ENCODE measurements around the gene CHAF1A.

The CHAF1A gene

GRCh38 chr19:4357095-4357797 lies 45.2 kb upstream of the CHAF1A start:
- no peak for TF ChIP-seq POLR2AphosphoS5 (IDR thresholded peaks at IDR 0.05; ENCODE audit: low read depth, low read length)

GRCh38 chr19:4357921-4358326 lies 44.5 kb upstream of the CHAF1A start:
- no peak for TF ChIP-seq REST (IDR thresholded peaks at IDR 0.05; ENCODE audit: insufficient read depth in 1 of 2, low read depth in 2 of 2, low read length in 2 of 2)
- no peak for TF ChIP-seq SIN3A (IDR thresholded peaks at IDR 0.05; ENCODE audit: borderline replicate concordance, insufficient read depth, low read length)
- TF ChIP-seq POLR2AphosphoS5 (IDR thresholded peaks at IDR 0.05; ENCODE audit: low read depth, low read length), result no peak

- TF ChIP-seq REST (IDR thresholded peaks at IDR 0.05; ENCODE audit: insufficient read depth in 1 of 2, low read depth in 2 of 2, low read length in 2 of 2) (no peak), POLR2AphosphoS5 (IDR thresholded peaks at IDR 0.05; ENCODE audit: low read depth, low read length) (no peak; the same call in none of the 2 replicates), SIN3A (IDR thresholded peaks at IDR 0.05; ENCODE audit: borderline replicate concordance, insufficient read depth, low read length) (no peak), TAF1 (IDR thresholded peaks at IDR 0.05; ENCODE audit: borderline replicate concordance, insufficient read depth, low read length) (no peak), FOXP2 (optimal IDR thresholded peaks at IDR 0.05; ENCODE audit: borderline replicate concordance, extremely low read depth, extremely low read length, insufficient read depth) (no peak)
These were observed 43.5 kb upstream of the CHAF1A start for GRCh38 chr19:4358709-4359626.

GRCh38 chr19:4359627-4360000 lies 42.8 kb upstream of the CHAF1A start:
- TF ChIP-seq REST (IDR thresholded peaks at IDR 0.05; ENCODE audit: insufficient read depth in 1 of 2, low read depth in 2 of 2, low read length in 2 of 2), result no peak
- TF ChIP-seq FOXP2 (optimal IDR thresholded peaks at IDR 0.05; ENCODE audit: borderline replicate concordance, extremely low read depth, extremely low read length, insufficient read depth), result no peak
- TF ChIP-seq SIN3A (IDR thresholded peaks at IDR 0.05; ENCODE audit: borderline replicate concordance, insufficient read depth, low read length), result no peak
- no peak for TF ChIP-seq POLR2AphosphoS5 (IDR thresholded peaks at IDR 0.05; ENCODE audit: low read depth, low read length)
- TF ChIP-seq TAF1 (IDR thresholded peaks at IDR 0.05; ENCODE audit: borderline replicate concordance, insufficient read depth, low read length), result no peak

GRCh38 chr19:4360081-4360569 lies 42.3 kb upstream of the CHAF1A start:
- TF ChIP-seq FOXP2 (optimal IDR thresholded peaks at IDR 0.05; ENCODE audit: borderline replicate concordance, extremely low read depth, extremely low read length, insufficient read depth) (no peak), TAF1 (IDR thresholded peaks at IDR 0.05; ENCODE audit: borderline replicate concordance, insufficient read depth, low read length) (no peak), POLR2AphosphoS5 (IDR thresholded peaks at IDR 0.05; ENCODE audit: low read depth, low read length) (no peak), SIN3A (IDR thresholded peaks at IDR 0.05; ENCODE audit: borderline replicate concordance, insufficient read depth, low read length) (no peak), REST (IDR thresholded peaks at IDR 0.05; ENCODE audit: insufficient read depth in 1 of 2, low read depth in 2 of 2, low read length in 2 of 2) (no peak)

All from PFSK-1 (cell line).